Activated CD8-positive, alpha-beta memory T cell treated with anti-CD3 and anti-CD28 coated beads, Interleukin-2, amount 50 U/mL, for 1 hour (primary cell): ENCODE results near the gene TLR7.

Experiments used
- DNase-seq: peaks from one replicate; pipeline ENCODE4 v3.0.0-alpha.2; 2020; ENCODE audit errors: extremely low read depth

TLR7 gene

DNA sequence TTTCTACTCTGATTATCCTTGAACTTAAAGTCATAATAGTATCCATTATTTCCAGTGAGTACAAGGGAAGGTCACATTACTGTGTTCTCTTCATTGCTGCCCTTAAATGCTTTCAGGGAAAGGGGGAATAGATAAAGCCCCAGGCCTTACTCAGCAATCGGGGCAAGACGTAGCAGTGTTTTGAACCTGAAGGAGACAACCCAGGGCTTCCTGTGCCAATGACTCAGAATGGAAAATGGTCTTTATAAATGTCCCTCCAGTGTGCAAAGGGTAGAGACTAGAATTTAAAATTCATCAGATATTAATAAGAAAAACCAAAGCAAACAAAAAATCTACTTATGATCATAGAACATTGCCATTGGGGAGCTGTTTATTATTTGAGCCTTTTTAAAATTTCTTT, 63.3 kb downstream of the TLR7 start:
- DNase-seq, result no peak

- DNase-seq, result no peak
These were observed 65.4 kb downstream of the TLR7 start for GRCh38 chrX:12932244-12932643.

- no peak for DNase-seq
These were observed 68.0 kb downstream of the TLR7 start for GRCh38 chrX:12934850-12935249.

DNA sequence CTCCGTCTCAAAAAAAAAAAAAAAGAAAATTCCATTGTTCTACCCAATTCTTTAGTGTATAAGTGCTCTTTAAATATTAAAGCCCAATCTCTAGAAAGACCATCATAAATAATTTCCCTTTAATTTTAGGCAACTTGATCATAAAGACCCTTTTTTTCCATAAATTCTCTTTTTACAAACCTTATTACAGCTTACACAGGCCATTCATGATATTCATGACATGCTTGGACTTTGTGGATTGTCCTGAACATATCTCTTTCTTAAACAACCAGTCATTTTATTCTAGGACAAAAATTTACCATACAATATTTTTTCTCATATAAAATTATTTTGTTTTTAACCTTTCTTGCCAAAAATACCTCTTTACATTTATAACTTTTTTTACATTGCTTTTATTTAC, 70.1 kb downstream of the TLR7 start:
- DNase-seq, result no peak
